Thyroid gland (tissue), 4 donors: ENCODE results near the gene VPS26C.
"Not testable (repeated sequence)": the region's sequence is repeated elsewhere in the genome, so short reads cannot be mapped to it uniquely, and the experiment has no call there.

Experiments used
- CTCF ChIP-seq, 6 experiments: fragments of 200-600 bp in 3 of 6; fragments of 450-650 bp in 3 of 6; sonication (generic) in 3 of 6; IDR thresholded peaks; one replicate each; pipeline ENCODE4 v1.5.1; 2016 to 2019; ENCODE audit warnings: antibody characterized with exemption in 6 of 6, mild to moderate bottlenecking in 2 of 6, inconsistent platforms in 1 of 6, moderate library complexity in 1 of 6
- POLR2A ChIP-seq, 2 donors: fragments of 450-650 bp; IDR thresholded peaks; one replicate each; pipeline ENCODE4 v1.6.1; 2017; ENCODE audit warnings: antibody characterized with exemption in 2 of 2, mild to moderate bottlenecking in 2 of 2, moderate library complexity in 1 of 2

GRCh38 chr21:37283191-37283710 is 16.1 kb upstream of the VPS26C start:
- not testable (repeated sequence) for TF ChIP-seq CTCF, POLR2A (IDR thresholded peaks at IDR 0.05)
